Measurements from ENCODE around the gene CAPN5. TPM values are rescaled to one million over a fixed set of nuclear protein-coding genes. Genes with fewer than 3 reads are reported as not detected.

Gene CAPN5
- total and polyA plus RNA-seq, 10 of the 15 experiments (the other 5 are each of a cell fraction or from before 2014, with no cell fraction given), result 0.02 to 0.33 (median 0.07) TPM; not detected in 3

GRCh38 chr11:77144196-77144856 is 77.6 kb downstream of the CAPN5 start:
- Histone ChIP-seq H3K9me3 (replicated peaks; ENCODE audit: control insufficient read depth, insufficient read depth, low read length) (no peaks in the 10 kb centered on the region), H3K79me2 (ENCODE audit: control insufficient read depth, insufficient read depth, low read length) (no peaks in the 10 kb centered on the region), H3K27ac (ENCODE audit: control insufficient read depth, insufficient read depth) (no peak overlapping the region), H3K36me3 (ENCODE audit: control insufficient read depth in 2 of 2, insufficient read depth in 2 of 2, low read length in 1 of 2) (no peaks in the 10 kb centered on the region), H4K20me1 (ENCODE audit: control insufficient read depth, insufficient read depth) (no peaks in the 10 kb centered on the region), H3K9ac (ENCODE audit: control insufficient read depth, insufficient read depth, low read length) (no peak overlapping the region), H3K4me2 (ENCODE audit: control insufficient read depth, insufficient read depth) (no peak overlapping the region), H3K27me3 (replicated peaks in 1 of 2; ENCODE audit: control insufficient read depth in 2 of 2, insufficient read depth in 2 of 2, low read length in 1 of 2) (peaks cover 0 to 4% of the 10 kb centered on the region in 2 experiments; a peak in 2 of 4 replicates), H3K4me3 (no peak overlapping the region), H3K4me1 (ENCODE audit: control insufficient read depth, insufficient read depth, low read length) (no peaks in the 10 kb centered on the region), H2AFZ (ENCODE audit: control insufficient read depth, low read depth, low read length) (no peak overlapping the region)
- WGBS (ENCODE audit: insufficient coverage, insufficient replicate concordance, low lambda C conversion rate, missing lambda C conversion rate), result 7% methylated on average over 9 of the region's 9 CpGs
- no peak for TF ChIP-seq BMI1 (IDR thresholded peaks at IDR 0.05; ENCODE audit: borderline replicate concordance)
- TF ChIP-seq ZZZ3 (IDR thresholded peaks at IDR 0.05; ENCODE audit: control insufficient read depth, insufficient read length, low read depth), result no peak
- TF ChIP-seq ESRRA (IDR thresholded peaks at IDR 0.05; ENCODE audit: low read length), result no peak
- TF ChIP-seq EED (IDR thresholded peaks at IDR 0.05; ENCODE audit: low read depth), result no peak
- TF ChIP-seq ZNF384 (IDR thresholded peaks at IDR 0.05; ENCODE audit: borderline replicate concordance, low read depth, low read length), result no peak
- no peak for TF ChIP-seq KLF5 (IDR thresholded peaks at IDR 0.05; ENCODE audit: partially characterized antibody)
- TF ChIP-seq CBFB (IDR thresholded peaks at IDR 0.05; ENCODE audit: low read depth), result no peak
- TF ChIP-seq ATF7 (IDR thresholded peaks at IDR 0.05; ENCODE audit: low read depth), result no peak
- TF ChIP-seq CBX3 (IDR thresholded peaks at IDR 0.05; ENCODE audit: borderline replicate concordance, low read depth), result no peak
- TF ChIP-seq CHD4 (IDR thresholded peaks at IDR 0.05), result no peak
- no peak for TF ChIP-seq SUPT20H (IDR thresholded peaks at IDR 0.05; ENCODE audit: borderline replicate concordance, control insufficient read depth, low read depth, low read length)
- no peak for TF ChIP-seq HDGF (IDR thresholded peaks at IDR 0.05)
- no peak for TF ChIP-seq TAF1 (IDR thresholded peaks at IDR 0.05; ENCODE audit: borderline replicate concordance, low read depth, low read length)
- TF ChIP-seq, protein P1, sequence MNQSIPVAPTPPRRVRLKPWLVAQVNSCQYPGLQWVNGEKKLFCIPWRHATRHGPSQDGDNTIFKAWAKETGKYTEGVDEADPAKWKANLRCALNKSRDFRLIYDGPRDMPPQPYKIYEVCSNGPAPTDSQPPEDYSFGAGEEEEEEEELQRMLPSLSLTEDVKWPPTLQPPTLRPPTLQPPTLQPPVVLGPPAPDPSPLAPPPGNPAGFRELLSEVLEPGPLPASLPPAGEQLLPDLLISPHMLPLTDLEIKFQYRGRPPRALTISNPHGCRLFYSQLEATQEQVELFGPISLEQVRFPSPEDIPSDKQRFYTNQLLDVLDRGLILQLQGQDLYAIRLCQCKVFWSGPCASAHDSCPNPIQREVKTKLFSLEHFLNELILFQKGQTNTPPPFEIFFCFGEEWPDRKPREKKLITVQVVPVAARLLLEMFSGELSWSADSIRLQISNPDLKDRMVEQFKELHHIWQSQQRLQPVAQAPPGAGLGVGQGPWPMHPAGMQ (IDR thresholded peaks at IDR 0.05; ENCODE audit: borderline replicate concordance), result no peak
- BruUV-seq (replicated peaks), result no TSS peak
- CTCF ChIA-PET, result interaction anchor here (1.2 kb wide), 1 partner anchor 17 kb away, joined by 5 read pairs; the partner anchor contains the start of gene MYO7A
- intact Hi-C loops (cut with micrococcal nuclease; ENCODE audit: unreplicated experiment), result no loop called here
- FAIRE-seq (no peak), DNase-seq (ENCODE audit: low read depth, low spot score) (no peak), ATAC-seq (no peak)
- in situ Hi-C loops (cut with MboI), result no loop called here
- POLR2A ChIA-PET, result no interaction called here
- SMC1A ChIA-PET (ENCODE audit: uncharacterized antibody, unreplicated experiment), result no interaction called here
- RAD21 ChIA-PET (ENCODE audit: unreplicated experiment), result no interaction called here
